HL-60/S4 treated with phorbol 12-myristate 13-acetate at 8.2 ng/mL for 4 days and 3 days (cell line): ENCODE data around the gene APLF.

ENCODE experiments used
- in situ Hi-C: fragments of 300-500 bp; cut with MboI; formaldehyde crosslinking; loops from 2 replicates; pipeline ENCODE4 v1.15.0; 2022; ENCODE audit warnings: low sequenced_read_pairs

The APLF gene

GRCh38 chr2:68612765-68613519 is 145.6 kb downstream of the APLF start:
- in situ Hi-C loops: no loop called here

- in situ Hi-C loops: no loop called here
Observed at GRCh38 chr2:68620772-68621171, 153.4 kb downstream of the APLF start.

GRCh38 chr2:68623820-68624219 is 156.4 kb downstream of the APLF start:
- in situ Hi-C loops: no loop called here

- in situ Hi-C loops: no loop called here
Observed at GRCh38 chr2:68627615-68628014, 160.2 kb downstream of the APLF start.
